Measurements from ENCODE around the gene ZNF701.
"Not testable (repeated sequence)": the region's sequence is repeated elsewhere in the genome, so short reads cannot be mapped to it uniquely, and the experiment has no call there.

The ZNF701 gene

GRCh38 chr19:52566121-52566520, 4.0 kb upstream of the ZNF701 start:
- no peak for DNase-seq (ENCODE audit: low read depth, low spot score)

DNA sequence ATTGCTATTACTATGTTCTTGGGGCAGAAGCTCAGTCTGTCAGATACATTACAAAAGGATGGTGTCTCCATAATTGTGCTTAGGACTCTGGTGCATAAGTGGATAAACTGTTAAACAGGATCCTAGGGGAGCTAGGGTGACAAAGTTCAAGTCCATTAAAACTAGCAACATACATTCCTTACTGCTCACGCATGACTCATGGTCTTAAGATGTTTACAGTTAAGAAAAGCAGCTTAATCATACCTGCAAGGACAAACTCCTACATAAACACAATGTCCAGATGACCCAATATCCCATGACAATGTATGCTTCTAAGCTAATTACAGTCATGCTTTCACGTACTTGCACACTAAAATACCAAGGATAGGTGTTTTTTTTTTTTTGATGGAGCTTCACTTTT, 3.5 kb upstream of the ZNF701 start:
- no peak for DNase-seq (ENCODE audit: low read depth, low spot score)

DNA sequence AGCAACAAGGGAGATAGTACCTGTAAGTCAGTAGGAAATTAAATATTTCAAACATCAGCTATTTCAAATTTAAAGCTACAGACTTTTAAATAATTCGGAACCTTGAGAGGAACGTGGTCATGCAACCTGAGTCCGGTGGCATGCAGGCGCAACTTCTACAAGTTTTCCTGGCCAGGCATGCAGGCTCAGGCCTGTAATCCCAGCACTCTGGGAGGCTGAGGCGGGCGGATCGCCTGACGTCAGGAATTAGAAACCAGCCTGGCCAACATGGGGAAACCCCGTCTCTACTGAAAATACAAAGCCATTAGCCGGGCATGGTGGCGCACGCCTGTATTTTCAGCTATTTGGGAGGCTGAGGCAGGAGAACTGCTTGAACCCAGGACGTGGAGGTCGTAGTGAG, 2.2 kb upstream of the ZNF701 start:
- no peak for DNase-seq (ENCODE audit: low read depth, low spot score)

DNA sequence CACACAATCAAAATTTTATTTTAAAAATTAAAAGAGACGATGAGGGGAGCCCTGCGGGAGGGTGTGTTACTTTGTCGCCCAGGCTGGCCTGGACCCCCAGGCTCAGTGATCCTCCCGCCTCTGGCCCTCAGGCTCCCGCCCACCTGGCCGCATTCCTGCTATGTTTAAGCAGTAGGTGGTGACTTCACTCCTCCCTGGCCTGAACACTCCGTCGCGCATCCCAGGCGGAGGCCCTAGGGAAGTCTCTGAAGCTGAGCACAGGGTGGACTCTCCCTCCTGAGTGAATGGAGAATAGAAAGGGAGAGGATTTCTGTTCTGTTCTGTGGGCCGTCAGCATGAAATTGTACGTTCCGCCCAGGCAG, 468 bp upstream of the ZNF701 start:
- DNase-seq (ENCODE audit: low read depth, low spot score) = not testable (repeated sequence)

DNA sequence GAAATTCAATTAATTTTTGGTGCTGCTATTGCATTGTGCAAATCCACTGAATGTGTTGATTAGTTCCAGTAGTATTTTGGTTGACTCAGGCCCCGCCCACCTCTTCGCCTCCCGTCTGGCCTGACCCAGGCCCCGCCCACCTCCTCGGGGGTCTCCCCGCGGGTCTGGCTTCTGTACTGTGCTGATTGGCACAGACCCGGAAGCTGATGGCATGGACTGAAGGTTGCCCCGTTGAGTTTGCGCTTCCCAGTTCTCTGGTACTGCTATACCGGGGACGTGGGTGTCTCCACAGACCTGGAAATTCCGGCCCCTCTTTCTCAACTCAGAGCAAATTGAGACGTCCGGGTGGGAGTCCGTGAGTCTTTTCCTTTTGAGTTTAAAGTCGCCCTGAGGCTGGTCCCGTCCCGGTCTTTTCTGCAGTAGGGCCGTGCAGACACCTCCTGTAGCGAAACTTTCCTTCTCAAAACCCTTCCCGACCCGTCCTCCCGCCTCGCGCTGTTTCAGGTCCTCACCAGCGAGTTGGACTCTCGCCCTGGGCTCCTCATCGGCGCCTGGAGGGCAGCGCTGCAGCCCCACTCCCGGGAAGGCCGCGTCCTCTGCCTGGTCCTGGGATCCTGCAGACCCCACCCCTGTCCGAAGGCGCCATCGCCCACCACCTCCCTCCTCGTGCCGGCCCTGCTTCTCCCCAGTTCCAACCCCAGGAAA, 14.8 kb downstream of the ZNF701 start:
- no peak for DNase-seq (ENCODE audit: low read depth, low spot score)

DNA sequence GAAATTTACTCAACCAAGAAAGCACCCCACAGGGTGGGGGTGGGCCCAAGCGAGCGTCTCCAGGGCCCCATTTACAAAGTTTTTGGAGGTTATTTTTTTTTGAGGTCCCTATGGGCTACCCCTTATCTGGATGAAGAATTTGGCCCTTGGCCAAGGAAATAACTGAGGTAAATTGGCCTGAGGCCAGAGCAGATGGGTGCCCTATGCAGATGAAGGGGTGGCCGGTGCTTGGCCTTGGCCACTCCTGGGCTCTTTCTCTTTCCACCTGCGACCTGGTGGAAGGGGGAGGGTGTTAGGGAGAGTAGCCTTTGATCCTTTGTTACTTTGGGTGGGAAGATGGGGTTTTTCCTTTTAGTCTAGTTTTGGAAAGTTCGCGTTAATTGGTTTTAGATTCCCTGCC, 15.5 kb downstream of the ZNF701 start:
- no peak for DNase-seq (ENCODE audit: low read depth, low spot score)

DNA sequence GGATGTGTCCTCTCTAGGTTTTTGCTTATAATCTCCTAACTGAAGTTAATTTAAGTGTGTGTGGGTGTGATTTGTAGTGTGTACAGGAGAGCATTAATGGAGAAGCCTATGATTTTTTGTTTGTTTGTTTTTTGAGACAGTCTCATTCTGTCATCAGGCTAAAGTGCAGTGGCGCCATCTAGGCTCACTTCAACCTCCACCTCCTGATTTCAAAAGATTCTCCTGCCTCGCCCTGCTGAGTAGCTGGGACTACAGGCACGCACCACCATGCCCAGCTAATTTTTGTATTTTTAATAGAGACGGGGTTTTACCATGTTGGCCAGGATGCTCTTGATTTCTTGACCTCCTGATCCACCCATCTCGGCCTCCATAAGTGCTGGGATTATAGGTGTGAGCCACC, 20.6 kb downstream of the ZNF701 start:
- no peak for DNase-seq (ENCODE audit: low read depth, low spot score)

DNA sequence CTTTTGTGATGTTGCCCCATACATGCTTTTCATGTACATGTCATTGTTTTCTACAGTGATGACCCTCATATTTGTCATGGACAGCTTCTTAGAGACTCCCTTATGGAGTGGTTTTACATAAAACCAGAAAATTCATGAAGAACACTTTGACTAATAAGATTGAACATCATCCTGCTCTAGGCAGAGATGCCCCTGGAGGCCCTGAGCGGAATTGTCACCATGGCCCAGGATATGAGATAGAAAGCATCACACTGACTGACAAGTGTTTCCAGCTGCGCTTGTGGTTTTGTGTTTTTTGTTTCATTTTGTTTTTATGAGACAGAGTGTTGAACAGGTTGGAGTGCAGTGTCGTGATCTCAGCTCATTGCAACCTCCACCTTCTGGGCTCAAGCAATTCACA, 22.2 kb downstream of the ZNF701 start:
- DNase-seq (ENCODE audit: low read depth, low spot score) = no peak

GRCh38 chr19:52593441-52593840, 23.4 kb downstream of the ZNF701 start:
- DNase-seq (ENCODE audit: low read depth, low spot score) = not testable (repeated sequence)

DNA sequence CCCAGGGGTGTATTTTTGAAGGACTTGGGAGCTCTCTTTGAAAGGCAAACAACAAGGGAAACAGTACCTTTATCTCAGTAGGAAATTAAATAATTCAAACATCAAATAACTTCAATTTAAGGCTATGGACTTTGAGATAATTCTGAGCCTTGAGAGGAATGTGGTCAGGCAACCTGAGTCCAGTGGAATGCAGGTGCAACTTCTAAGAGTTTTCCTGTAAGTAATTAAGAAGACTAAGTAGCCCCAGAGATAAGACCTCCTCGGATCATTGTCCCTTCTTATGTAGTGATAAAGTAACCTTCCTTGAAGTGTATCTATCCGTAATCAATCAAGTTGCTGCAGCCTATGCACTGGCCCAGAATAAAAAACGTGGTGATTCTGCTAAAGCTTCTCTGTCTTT, 29.2 kb downstream of the ZNF701 start:
- no peak for DNase-seq (ENCODE audit: low read depth, low spot score)

GRCh38 chr19:52600639-52601024, 30.5 kb downstream of the ZNF701 start:
- no peak for DNase-seq (ENCODE audit: low read depth, low spot score)

DNA sequence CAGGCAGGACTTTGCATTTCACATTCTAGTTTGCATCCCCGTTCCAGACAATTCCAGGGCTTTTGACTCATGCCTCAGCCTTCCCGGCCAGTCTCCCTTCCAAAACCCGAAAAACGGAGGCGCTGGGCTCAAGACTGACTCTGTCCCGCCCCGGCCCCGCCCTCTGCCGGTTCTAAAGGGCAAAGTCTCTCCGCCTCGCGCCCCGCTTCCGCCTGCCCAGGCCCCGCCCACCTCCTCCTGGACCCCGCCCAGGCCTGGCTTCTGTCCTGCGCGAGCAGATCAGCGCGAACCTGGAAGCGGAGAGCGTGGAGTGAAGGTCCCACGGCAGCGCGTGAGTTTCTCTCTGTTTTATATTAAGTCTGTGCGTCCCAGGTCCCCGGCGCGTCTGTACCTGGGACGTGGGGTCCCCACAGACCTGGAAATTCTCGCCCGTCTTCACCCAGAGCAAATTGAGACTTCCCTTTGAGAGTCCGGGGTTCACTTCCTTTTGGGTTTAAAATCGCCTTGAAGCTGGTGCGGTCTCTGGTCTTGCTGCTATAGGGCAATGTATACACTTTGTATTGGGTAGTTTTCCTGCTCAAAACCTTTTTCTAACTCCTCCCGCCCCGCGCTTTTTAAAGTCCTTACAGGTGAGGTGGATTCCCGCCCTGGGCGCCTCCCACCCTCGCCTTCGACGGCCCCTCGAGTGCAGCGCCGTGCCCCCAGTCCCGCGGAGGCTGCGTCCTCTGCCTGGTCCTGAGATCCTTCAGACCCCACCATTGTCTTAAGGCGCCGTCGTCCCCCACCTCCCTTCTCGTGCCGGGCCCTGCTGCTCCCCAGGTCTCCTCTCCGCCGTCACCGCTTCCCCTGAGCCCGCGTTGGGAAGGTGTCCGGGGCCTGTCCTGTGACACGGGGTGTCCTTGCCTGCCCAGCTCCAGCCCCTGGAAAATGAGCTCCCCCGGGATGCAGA, 31.2 kb downstream of the ZNF701 start:
- peak; percentile 36 for DNase-seq (ENCODE audit: low read depth, low spot score)

DNA sequence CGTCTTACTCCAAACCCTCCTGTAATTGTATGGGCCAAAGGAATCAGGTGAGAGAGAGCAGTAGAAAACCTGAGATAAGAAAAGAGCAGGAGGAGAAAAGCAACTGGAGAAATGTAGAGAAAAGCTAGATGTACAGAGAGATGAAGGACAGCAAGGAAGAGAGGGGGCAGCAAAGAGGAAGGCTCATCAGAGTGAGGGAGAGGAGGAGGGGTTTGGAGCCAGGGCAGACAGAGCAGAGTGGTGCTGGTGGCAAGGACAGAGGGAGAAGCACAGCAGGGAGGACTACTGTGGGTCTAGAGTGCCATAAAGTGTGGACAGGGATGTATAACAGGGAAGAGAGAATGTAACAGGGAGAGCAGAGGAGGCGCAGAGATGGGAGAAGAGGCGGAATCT, 31.9 kb downstream of the ZNF701 start:
- DNase-seq (ENCODE audit: low read depth, low spot score) = not testable (repeated sequence)

GRCh38 chr19:52602941-52603340, 32.9 kb downstream of the ZNF701 start:
- no peak for DNase-seq (ENCODE audit: low read depth, low spot score)

DNA sequence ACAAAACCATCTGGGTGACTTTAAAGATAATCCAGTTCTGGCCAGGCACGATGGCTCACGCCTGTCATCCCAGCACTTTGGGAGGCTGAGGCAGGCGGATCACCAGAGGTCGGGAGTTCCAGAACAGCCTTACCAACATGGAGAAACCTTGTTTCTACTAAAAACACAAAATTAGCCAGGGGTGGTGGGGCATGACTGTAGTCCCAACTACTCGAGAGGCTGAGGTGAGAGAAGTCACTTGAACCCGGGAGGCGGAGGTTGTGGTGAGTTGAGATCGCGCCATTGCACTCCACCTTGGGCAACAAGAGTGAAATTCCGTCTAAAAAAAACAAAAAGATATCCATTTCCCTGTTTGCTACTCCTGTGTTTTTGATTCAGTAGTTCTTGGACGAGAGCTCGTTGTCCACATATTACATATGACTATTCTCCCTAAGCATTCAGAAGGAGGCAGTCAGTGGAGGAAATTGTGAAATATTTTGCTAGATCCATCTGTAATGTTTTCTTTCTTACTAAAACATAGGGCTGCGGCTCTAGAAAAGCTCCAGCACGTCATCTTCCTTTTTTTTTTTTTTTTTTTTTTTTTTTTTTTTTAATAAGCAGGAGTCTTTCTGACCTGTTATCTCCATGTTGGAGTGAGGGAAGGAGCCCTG, 33.6 kb downstream of the ZNF701 start:
- DNase-seq (ENCODE audit: low read depth, low spot score) = no peak

DNA sequence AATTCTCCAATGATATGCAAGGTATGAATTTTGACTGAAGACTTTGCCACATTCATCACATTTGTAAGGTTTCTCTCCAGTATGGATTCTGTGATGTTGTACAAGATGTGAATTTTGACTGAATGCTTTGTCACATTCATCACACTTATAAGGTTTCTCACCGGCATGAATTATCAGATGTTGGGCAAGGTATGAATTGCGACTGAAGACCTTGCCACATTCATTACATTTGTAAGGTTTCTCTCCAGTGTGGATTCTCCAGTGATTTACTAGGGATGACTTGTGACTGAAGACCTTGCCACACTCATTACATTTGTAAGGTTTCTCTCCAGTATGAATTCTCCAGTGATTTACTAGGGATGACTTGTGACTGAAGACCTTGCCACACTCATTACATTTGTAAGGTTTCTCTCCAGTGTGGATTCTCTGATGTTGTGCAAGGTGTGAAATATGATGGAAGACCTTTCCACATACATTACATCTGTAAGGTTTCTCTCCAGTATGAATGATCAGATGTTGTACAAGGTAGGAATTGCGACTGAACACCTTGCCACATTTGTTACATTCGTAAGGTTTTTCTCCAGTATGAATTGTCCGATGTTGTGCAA, 43.3 kb downstream of the ZNF701 start:
- no peak for DNase-seq (ENCODE audit: low read depth, low spot score)

DNA sequence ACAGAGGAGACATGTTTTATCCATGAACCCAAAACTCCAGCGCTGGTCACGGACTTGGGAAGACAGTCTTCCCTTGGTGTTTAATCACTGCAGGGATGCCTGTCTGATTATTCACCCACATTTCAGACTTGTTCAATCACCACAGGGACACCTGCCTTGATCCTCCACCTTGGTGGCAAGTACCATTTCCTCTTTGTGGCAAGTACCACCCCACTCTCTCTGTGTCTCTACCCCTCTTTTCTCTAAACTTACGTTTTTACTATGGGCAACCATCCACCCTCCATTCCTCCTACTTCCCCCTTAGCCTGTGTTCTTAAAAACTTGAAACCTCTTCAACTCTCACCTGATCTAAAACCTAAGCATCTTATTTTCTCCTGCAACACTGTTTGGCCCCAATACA, 51.3 kb downstream of the ZNF701 start:
- no peak for DNase-seq (ENCODE audit: low read depth, low spot score)

DNA sequence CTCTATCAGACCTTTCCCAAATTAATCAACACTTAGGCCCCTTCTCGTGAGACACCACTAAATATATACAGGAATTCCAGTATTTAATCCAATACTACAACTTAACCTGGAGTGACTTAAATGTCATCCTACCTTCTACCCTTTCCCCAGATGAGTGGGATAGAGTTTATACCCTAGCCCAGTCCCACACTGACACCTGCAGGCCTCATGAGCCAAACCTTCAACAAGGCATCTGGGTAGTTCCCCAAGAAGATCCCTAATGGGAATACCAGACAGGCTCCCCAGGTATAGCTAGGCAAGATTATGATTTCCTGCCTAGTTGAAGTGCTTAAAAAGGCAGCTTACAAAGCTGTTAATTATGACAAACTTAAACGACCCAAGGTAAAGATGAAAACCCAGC, 52.2 kb downstream of the ZNF701 start:
- no peak for DNase-seq (ENCODE audit: low read depth, low spot score)

- no peak for DNase-seq (ENCODE audit: low read depth, low spot score)
These were observed 56.8 kb downstream of the ZNF701 start for GRCh38 chr19:52626915-52627314.

- not testable (repeated sequence) for DNase-seq (ENCODE audit: low read depth, low spot score)
These were observed 57.4 kb downstream of the ZNF701 start for GRCh38 chr19:52627441-52627840.

- no peak for DNase-seq (ENCODE audit: low read depth, low spot score)
These were observed 65.9 kb downstream of the ZNF701 start for GRCh38 chr19:52635786-52636570.
